Upper lobe of right lung (tissue), 1 donor: ENCODE results near the gene TSTD1. TPM values are rescaled to one million over a fixed set of nuclear protein-coding genes. Genes with fewer than 3 reads are reported as not detected.
"Not testable (repeated sequence)": the region's sequence is repeated elsewhere in the genome, so short reads cannot be mapped to it uniquely, and the experiment has no call there.

Experiments
- ATAC-seq: fragments of 200-7000 bp; cut with Tn5 transposase; one replicate; pipeline ENCODE4 v1.9.1; 2020; ENCODE audit warnings: mild to moderate bottlenecking, moderate library complexity
- DNase-seq: peaks from one replicate; pipeline ENCODE4 v3.0.0-alpha.2; 2020
- H3K27ac ChIP-seq: fragments of 200-600 bp; one replicate; pipeline ENCODE4 v1.8.0; 2022
- H3K27me3 ChIP-seq: fragments of 200-600 bp; one replicate; pipeline ENCODE4 v1.8.0; 2022; ENCODE audit warnings: mild to moderate bottlenecking
- H3K36me3 ChIP-seq: fragments of 200-600 bp; one replicate; pipeline ENCODE4 v1.8.0; 2022
- H3K4me1 ChIP-seq: fragments of 200-600 bp; one replicate; pipeline ENCODE4 v1.8.0; 2022
- H3K4me3 ChIP-seq: fragments of 200-600 bp; one replicate; pipeline ENCODE4 v1.8.0; 2022; ENCODE audit warnings: mild to moderate bottlenecking
- H3K9me3 ChIP-seq: fragments of 200-600 bp; one replicate; pipeline ENCODE4 v1.8.0; 2022
- intact Hi-C: fragments of 100-400 bp; cut with DNase I; formaldehyde crosslinking; loops from one replicate; pipeline ENCODE4 v1.11.0; 2022
- total RNA-seq: library from RNA; stranded (reverse); fragmentation: NEBNext Ultra II Directional; extraction: Animal tissue kit (Norgen Biotek cat#: 25700); gene quantifications from one replicate; pipeline ENCODE4 v1.2.1, GENCODE V29; 2021
- TF ChIP-seq, protein P1 (sequence below): fragments of 200-600 bp; IDR thresholded peaks from one replicate; pipeline ENCODE4 v1.8.0; 2022; ENCODE audit warnings: antibody characterized with exemption
- donor health status: DM: no; HTN: yes; CAD: no; lungs with severe emphysema.

The TSTD1 gene
- total RNA-seq, 1 donor from 2014 or later: 50.6 TPM

DNA sequence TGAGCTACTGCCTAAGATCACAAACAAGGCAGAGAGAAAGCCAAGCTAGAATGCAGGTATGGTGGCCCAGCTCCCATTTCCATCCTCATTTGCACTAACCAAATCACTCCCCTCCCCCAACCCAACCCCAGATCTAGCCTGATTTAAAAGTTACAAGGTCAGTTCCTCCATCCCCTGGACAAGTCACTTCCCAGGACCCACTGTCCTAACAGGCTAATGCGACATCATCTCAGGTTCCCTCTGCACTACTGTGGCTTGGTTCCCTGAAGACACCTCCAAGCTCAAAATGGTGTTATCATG, 20.2 kb downstream of the TSTD1 start:
- H3K9me3 ChIP-seq: no peaks in the 10 kb centered on the region
- ATAC-seq: no peak

DNA sequence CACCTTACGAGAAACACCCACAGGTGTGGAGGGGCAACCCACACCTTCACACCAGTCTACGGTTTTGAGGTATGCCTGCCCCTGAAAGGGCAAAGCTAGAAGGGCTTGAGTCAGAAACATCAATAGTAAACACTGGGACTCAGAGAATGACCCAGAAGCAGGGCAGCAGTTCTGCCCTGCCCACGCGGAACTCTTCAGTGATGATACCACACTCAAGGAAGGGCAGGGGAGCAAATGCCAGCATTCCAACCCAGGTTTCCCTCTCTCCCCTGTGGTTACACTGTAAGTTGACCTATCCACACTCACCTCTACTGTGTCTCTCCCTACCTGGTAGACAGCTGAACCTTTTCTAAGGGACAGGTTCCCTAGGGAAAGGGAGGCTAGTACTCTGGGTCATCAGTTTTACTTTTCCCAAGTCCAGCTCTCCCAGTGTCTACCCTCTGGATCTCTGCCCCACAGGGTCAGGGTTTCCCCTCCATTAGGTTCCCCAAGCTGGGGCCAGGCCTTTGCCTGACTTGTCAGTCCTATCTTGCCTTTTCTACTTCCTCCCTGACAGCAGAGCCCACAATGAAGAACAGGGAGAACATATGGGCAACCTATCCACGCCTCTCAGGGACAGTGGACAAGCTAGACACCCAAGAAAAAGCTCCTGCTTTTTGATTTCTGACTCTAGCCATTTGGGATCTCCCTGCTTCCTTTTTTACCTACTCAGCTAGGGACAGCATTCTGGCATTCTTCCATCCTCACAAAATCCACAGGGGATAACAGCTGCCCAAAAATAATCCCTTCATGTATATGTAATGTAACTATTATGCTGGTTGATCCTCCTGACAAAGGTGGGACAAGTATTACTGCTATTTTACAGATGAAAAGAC, 20.8 kb downstream of the TSTD1 start:
- Histone ChIP-seq H3K27ac (peak overlapping the region; percentile 84), H3K4me1 (peaks cover 62% of the 10 kb centered on the region), H3K27me3 (no peaks in the 10 kb centered on the region), H3K4me3 (peak overlapping the region; percentile 69), H3K9me3 (no peaks in the 10 kb centered on the region), H3K36me3 (no peaks in the 10 kb centered on the region)
- peak; percentile 51 for DNase-seq
- intact Hi-C loops: no loop called here
- no peak for ATAC-seq
- TF ChIP-seq, protein P1, sequence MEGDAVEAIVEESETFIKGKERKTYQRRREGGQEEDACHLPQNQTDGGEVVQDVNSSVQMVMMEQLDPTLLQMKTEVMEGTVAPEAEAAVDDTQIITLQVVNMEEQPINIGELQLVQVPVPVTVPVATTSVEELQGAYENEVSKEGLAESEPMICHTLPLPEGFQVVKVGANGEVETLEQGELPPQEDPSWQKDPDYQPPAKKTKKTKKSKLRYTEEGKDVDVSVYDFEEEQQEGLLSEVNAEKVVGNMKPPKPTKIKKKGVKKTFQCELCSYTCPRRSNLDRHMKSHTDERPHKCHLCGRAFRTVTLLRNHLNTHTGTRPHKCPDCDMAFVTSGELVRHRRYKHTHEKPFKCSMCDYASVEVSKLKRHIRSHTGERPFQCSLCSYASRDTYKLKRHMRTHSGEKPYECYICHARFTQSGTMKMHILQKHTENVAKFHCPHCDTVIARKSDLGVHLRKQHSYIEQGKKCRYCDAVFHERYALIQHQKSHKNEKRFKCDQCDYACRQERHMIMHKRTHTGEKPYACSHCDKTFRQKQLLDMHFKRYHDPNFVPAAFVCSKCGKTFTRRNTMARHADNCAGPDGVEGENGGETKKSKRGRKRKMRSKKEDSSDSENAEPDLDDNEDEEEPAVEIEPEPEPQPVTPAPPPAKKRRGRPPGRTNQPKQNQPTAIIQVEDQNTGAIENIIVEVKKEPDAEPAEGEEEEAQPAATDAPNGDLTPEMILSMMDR: no peak

More for the DNA sequence above, 20.2 kb downstream of the TSTD1 start:
- no peaks in the 10 kb centered on the region for H3K27me3 ChIP-seq
- no peaks in the 10 kb centered on the region for H3K36me3 ChIP-seq
- no peak for DNase-seq
- H3K4me3 ChIP-seq: peak overlapping the region; percentile 69
- intact Hi-C loops: no loop called here
- H3K27ac ChIP-seq: peak overlapping the region; percentile 84
- peaks cover 56% of the 10 kb centered on the region for H3K4me1 ChIP-seq
- TF ChIP-seq, protein P1: no peak

DNA sequence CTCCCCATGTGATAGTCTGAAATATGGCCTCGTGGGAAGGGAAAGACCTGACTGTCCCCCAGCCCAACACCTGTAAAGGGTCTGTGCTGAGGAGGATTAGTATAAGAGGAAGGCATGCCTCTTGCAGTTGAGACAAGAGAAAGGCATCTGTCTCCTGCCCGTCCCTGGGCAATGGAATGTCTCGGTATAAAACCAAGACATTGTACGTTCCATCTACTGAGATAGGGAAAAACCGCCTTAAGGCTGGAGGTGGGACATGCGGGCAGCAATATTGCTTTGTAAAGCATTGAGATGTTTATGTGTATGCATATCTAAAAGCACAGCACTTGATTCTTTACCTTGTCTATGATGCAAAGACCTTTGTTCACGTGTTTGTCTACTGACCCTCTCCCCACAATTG, 21.6 kb downstream of the TSTD1 start:
- peak overlapping the region; percentile 84 for H3K27ac ChIP-seq

DNA sequence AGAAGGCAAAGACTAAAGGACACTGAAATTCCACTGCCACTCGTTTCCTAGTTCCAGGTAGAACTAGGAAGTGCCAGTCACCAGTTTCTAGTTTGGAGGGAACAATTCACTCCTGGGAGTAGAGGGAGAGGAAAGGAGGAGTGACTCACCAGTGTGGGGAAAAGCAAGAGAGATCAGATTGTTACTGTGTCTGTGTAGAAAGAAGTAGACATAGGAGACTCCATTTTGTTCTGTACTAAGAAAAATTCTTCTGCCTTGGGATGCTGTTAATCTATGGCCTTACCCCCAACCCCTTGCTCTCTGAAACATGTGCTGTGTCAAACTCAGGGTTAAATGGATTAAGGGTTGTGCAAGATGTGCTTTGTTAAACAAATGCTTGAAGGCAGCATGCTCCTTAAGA, 22.1 kb downstream of the TSTD1 start:
- H3K9me3 ChIP-seq, H3K36me3 ChIP-seq, intact Hi-C loops, DNase-seq, H3K4me3 ChIP-seq, H3K27me3 ChIP-seq: not testable (repeated sequence)
- H3K4me1 ChIP-seq: peaks cover 68% of the 10 kb centered on the region
- peak overlapping the region; percentile 84 for H3K27ac ChIP-seq
- ATAC-seq: peak; percentile 9

More for the DNA sequence above, 21.6 kb downstream of the TSTD1 start:
- intact Hi-C loops, H3K9me3 ChIP-seq, H3K27me3 ChIP-seq, ATAC-seq, H3K36me3 ChIP-seq: not testable (repeated sequence)
- Histone ChIP-seq H3K4me3 (peak overlapping the region; percentile 69), H3K4me1 (peaks cover 68% of the 10 kb centered on the region)
- DNase-seq: peak; percentile 7

DNA sequence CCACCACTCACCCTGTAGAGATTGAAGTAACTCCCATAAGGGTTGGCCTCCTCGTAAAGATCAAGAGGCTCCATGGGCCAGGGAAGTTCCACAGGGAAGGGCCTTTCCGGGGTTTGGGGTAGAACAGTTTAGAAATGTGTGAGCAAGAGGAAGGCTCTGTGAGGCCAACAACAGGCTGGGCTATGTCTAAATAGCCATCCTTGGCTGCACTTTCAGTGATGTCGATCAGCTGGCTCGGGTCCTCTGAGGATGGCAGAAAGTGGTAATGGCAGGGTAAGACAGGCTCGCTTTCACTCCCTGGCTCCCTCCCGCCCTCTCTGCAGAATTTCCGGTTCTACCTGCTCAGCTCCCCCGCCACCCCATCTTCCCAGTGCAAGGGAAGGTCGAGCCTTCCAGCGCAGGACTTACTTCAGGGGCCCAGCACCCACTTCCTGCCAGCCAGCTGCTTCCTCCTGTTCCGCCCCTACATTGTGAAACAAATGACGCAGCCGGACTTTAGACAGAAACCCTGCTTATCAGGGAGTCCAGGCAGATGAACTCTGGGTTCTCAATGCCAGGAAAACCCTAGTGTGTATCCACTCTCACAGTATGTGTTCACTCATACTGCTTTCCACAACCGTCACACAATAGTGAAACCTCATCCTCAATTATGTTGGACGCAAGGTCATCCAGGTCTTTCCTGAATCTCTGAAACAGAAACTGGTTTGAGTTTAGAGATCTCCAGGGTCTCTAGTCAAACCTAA, 25.1 kb downstream of the TSTD1 start:
- Histone ChIP-seq H3K4me3 (peak overlapping the region; percentile 35), H3K36me3 (no peaks in the 10 kb centered on the region), H3K9me3 (no peaks in the 10 kb centered on the region), H3K4me1 (peaks cover 63% of the 10 kb centered on the region), H3K27ac (peak overlapping the region; percentile 90), H3K27me3 (no peaks in the 10 kb centered on the region)
- TF ChIP-seq, protein P1: no peak
- peak; percentile 91 for ATAC-seq
- peak; percentile 93 for DNase-seq
- intact Hi-C loops: no loop called here

DNA sequence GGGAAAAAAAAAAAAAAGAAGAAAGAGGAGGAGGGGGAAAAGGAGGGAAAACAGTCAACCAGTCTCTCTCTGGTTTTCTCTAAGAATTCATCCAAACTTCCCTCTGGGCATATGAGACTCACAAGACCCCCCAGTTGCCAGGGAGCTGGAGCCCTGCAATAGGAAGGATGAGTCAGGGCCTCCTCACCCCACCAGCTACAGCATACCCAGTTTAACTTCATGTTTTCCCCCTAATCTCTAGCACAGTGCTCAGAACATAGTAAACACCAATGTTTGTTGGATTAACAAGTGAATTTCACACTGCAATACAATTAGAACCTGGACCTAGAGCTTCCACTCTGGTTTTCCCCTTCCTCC, 25.7 kb downstream of the TSTD1 start:
- H3K27ac ChIP-seq: peak overlapping the region; percentile 90
- H3K9me3 ChIP-seq: no peaks in the 10 kb centered on the region
- peak overlapping the region; percentile 35 for H3K4me3 ChIP-seq
- TF ChIP-seq, protein P1: no peak
- H3K27me3 ChIP-seq: no peaks in the 10 kb centered on the region
- intact Hi-C loops: no loop called here
- peak; percentile 37 for DNase-seq
- peaks cover 63% of the 10 kb centered on the region for H3K4me1 ChIP-seq
- peaks cover under 1% of the 10 kb centered on the region for H3K36me3 ChIP-seq
- ATAC-seq: peak; percentile 3
